HG02884 (cell line): Measurements from ENCODE around the gene SRCIN1.

Source experiments
- ATAC-seq: cut with Tn5 transposase; IDR thresholded peaks from one replicate; pipeline ENCODE4 v1.9.1; 2021; ENCODE audit warnings: mild to moderate bottlenecking, moderate library complexity; ENCODE audit not compliant: unreplicated experiment

Gene SRCIN1

DNA sequence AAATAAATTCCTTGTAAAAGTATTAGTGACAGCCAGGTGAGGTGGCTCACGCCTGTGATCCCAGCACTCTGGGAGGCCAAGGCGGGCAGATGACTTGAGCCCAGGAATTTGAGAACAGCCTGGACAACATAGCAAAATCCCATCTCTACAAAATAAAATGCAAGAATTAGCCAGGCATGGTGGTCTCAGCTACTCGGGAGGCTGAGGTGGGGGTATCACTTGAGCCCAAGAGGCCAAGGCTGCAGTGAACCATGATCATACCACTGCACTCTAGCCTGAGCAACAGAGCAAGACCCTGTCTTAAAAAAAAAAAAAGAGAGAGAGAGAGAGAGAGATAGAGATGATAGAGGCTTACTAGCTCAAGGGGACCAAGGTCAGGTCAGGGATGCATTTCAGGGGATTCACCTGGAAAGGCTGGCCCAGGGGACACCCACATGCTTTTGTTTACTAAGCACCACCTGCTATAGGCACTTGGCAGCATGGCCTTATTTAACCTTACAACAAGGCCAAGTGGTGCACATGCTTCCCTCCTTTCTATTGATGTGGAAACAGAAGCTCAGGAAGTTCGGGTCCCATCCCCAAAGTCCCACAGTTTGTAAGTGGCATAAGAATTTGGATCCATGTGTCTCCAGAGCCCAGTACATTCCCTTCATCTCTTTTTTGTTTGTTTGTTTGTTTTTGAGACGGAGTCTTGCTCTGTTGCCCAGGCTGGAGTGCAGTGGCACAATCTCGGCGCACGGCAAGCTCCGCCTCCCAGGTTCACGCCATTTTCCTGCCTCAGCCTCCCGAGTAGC, 12.4 kb upstream of the SRCIN1 start:
- ATAC-seq, result no peak

DNA sequence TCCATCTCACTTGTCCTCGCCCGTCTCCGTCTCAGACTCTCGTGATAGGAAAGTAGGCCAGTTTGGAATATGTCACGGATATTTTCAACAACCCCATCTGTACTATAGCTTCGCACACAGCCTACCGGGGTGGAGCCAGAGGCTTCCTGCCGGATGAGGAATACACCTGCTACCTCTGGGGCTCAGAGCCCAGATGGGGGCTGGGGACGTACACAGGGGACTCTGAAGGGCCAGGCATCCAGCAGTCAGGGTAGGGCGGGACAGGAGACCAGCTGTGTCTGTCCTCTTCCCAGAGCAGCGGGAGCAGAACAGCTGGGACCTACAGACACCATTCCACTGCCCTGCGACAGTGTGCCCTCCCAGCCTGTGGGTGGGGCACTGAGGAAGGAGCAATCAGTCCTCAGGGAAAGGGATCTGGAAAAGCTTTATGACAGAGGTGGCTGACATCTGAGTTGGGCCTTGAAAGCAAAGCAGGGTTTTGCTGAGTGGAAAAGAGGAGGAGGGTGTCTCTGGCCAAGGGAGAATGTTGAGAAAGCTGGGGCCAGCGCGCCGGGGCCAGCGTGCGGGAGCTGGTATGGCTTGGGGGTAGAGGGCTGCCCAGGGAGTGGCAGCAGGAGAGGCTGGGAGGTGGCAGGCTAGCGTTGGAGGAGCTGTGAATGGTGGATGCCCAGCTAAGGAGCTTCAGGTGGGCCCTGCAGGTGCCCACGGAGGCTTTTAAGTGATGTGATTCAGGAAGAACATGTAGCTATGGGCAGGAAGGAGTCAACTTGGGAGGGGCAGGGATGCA, 11.5 kb upstream of the SRCIN1 start:
- no peak for ATAC-seq

DNA sequence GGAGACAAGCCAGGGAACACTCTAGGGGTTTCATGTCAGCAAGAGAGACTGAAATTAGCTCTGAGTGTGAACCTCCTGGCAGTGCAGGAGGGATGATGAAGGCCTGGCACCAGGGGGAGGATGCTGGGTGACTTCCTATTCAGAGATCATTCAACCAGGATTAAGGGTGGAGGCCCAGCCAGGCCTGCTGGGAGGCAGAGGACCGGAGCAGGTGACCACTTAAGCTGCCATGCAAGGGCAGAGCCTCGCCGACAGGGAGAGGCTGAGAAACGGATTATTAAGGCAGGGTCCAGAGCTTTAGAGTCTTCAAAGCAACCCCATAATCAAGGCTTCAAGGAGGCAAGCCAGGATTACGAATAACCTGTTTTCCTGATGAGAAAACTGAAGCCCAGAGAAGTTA, 10.6 kb upstream of the SRCIN1 start:
- ATAC-seq, result no peak

DNA sequence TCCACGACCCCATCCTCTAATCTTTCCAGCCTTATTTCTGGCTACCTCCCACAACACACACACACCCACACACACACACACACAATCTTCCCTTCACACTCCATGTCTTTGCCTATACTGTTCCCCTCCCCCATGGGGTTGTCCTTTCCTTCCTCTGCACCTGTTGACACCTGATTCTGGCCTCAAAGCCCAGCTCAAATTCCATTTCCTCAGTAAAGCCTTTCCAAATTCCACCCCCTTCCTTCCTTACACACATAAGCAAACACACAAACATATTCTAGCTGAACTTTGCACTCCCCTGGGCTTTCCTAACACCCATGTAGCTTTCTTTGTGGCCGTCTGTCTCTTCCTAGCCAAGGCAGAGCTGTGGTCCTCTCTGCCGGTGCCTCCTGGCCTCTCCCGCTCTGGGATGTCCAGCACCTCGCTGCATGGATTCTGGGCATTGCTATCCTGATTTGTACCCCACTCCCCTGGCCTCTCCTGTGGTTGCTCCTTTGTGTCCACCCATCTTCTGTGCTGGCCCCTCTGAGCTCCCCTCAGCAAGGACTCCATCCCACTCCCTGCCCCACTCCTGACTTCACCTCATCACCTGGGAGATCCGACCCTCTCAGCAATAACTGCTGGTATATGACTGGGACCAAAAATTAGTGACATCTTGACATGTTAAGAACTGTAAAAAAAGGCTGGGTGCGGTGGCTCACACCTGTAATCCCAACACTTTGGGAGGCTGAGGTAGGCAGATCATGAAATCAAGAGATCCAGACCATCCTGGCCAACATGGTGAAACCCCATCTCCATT, 8.4 kb upstream of the SRCIN1 start:
- no peak for ATAC-seq

DNA sequence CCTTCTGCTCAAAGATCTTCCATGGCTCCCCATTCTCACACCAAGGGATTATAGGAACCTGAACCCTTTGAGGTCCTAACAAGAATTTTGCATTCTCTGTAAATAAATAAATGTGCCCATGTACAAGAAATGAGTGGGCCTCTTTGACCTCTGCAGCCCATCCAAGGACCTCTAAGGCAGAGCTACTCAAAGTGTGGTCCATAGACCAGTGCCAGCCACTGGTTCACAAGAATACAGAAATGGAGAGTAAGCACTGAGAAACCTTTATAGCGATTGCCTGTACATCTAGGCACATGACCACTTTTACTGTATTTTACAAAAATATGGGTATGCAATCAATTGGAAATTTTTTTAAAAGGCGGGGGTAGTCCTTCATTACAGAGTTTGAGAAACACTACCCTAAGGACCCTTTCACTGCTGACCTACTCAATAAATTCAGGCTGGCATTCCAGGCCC, 7.8 kb upstream of the SRCIN1 start:
- no peak for ATAC-seq

DNA sequence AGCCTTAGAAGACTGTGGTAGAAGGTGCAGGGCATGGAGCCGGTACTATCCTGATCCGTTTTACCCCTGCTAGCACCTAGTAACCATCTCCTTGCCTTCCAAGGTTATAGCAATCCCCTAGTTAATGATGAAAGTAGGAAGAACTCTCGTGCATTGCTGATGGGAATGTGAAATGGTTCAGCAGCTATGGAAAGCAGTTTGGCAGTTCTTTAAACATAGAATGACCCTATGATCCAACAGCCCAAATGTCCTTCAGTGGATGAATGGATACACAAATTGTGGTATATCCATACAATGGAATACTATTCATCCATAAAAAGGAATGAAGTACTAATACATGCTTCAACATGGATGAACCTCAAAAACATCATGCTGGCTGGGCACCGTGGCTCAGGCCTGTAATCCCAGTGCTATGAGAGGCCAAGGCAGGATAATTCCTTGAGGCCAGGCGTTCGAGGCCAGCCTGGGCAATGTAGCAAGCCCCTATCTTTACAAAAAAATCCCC, 6.2 kb upstream of the SRCIN1 start:
- no peak for ATAC-seq

DNA sequence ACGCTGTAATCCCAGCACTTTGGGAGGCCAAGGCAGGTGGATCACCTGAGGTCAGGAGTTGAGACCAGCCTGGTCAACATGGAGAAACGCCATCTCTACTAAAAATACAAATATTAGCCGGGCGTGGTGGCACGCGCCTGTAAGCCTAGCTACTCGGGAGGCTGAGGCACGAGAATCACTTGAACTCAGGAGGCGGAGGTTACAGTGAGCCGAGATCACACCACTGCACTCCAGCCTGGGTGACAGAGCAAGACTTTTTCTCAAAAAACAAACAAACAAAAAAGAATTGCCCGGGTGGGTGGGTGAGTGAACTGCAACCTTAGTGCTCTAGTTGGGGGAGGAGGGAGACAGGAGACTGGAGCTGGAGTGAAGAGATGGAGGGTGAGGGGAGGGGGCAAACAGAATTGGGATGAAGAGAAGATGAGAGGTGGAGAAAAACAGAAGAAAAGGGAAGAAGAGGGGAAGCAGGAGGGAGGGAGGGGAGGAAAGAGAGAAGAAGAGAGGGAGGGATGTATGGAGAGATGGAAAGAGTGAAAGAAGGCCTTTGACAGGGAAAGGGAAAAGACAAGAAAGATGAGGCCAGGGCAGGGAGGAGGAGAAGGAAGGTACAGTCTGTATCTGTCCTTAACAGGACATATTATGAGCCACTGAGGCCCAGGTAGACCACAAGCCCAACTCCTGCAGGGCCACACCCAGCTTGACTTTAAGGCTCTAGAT, 5.5 kb upstream of the SRCIN1 start:
- no peak for ATAC-seq

DNA sequence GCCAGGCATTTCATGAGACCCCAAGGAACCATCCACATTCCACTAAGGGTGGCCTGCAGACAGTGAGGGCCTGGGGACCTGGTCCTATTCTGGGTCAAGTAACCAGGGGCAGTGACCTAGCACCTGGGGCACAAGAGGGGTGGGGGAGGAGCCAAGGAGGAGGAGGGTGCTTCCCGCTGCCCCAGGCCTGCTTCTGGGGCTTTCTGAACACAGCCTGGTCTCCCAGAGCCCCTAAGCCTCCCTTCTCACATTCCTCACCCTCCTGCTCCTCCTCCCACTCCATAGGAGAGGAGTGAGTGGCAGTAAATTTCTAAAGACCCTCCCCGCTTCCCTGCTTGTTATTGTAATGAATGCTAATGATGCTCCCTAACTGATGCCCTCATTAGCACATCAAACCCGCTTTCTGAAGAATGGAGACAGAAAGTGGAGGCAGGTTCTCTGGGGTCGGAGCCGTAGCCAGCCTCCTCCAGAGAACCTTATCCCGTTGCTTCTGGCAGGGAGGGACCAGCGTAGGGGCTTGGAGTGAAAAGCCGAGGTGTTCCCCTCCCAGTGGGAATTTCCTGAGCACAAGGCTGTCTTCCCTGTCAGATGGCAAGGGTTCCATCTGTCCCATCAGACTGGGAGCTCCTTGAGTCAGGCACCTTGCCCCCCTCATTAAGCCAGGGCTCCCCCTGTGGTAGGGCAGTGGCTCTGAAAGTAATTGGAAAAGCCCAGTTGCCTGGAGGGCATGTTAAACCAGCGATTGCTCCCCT, 3.7 kb upstream of the SRCIN1 start:
- no peak for ATAC-seq

DNA sequence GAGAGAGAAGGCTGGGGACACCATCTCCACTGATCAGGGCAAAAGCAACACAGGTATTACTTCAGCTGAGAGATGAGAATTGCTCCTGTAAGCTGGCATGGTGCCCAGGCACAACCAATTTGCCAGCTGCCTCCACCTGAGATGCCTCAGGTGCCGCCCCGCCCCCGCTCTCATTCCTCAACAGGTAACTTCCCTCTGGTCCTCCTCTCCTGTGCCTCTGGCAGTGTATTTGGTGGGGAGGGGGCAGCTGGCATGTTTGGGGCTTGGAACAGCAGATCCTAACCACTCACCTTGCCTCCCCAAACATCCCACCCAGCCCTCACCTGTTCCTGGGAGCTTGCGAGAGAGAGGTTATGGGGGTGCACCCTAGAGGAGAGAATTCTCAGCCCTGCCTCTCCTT, 2.9 kb upstream of the SRCIN1 start:
- no peak for ATAC-seq

DNA sequence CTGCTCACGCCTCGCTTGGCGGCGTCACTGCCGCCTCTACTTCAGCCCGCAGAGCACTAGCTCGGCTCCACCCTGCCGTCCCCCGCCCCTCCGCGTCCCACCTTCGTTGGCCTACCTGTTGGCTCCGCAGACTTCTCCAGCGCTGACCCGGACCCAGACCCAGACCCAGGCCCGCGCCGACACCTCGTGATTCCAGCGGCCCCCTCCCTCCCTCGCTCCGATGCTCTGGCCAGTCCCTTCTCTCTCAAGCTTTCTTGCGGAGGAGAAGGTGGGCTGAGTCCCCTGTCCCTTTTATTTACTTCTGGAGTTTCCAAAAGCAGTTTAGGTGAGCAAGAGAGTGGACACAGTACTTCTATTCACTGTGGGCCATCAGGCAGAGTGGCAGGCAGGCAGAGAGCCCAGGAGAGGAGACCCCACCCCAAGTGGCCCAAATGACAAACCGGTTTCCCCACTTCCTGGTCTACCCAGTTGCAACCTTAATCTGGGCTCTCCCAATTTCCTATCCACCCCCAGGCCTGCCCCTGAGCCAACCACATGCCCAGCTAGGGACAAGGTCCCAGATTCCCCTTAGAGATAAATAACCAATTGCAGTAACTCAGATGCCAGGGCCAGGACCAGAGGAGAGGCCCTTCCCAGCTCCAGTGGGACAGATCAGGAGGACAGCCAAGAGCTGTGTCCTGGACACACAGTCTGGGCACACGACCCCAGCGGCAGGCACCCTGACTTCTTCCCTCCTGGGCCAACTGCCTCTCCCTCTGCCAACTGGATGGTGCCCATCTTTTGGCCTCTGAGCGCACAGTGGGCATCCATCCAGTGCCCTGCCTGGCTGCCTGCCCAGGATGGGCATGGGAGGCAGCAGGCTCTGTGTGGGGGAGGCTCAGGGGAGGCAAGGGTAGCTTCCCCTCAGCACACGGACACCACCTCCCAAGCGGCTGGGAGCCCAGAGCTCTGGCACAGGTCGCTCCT, 1.2 kb upstream of the SRCIN1 start:
- no peak for ATAC-seq

DNA sequence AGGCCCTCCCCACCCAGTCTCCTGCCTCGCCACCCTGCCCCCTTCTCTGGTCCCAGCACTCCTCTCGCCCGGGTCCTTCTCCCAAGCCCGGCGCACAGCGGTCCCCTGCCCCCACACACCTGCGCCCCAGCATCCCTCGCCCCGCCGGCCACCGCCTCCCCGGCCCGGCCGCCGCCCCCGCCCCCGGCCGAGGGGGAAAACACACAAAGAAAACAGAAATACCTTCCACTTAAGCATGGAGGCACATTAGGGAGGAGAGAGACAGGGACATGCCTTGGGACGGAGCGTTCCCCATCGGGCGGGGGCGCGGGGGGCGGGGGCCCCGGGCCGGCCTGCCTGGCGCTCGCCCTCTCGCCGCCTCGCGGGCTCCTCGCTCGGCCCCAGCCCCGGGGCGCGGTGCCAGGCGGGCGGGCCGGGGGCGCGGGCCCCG, 326 bp downstream of the SRCIN1 start:
- ATAC-seq, result no peak

DNA sequence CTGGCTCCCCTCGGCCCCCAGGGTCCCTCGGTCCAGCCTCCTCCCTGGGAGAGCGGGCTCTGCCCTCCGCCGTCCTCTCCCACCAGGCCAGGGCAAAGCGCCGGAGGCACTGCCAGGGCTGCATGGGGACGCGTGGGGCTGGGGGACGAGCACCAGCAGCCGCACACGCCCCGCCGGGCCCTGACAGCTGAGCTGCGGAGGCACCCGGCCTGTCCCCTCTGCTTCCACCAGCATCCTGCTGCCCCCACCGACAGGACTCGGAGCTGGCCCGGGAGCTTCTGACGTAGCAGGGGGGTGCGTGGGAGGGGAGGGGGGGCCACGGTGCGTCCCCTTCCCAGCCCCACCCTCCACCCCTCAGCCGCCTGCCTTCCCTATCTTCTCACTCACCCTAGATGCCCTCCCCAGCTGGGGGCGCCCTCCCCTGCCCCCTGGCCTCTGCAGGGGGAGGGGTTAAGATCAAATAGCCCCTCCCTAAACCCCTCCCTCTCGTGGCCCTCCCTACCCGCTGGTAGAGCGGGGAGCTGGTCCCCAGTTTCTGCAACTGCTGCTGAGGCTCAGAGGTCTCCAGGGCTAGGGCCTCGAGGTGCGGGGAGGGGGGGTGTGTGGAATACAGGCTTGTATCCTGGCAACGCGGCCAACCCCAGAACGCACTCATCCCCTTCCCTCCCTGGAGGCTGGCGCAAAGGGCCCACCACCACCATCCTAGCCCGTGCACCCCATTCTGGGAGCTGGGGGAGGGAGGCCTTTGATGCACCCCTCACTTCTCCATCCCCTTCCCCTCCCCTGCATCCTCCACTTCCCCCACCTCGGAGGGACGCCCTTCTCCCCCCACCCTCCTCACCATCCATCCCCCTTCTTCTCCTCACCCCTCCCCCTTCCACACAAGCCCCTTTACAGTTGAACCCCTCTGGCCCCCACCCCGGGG, 1.0 kb downstream of the SRCIN1 start:
- ATAC-seq, result no peak

DNA sequence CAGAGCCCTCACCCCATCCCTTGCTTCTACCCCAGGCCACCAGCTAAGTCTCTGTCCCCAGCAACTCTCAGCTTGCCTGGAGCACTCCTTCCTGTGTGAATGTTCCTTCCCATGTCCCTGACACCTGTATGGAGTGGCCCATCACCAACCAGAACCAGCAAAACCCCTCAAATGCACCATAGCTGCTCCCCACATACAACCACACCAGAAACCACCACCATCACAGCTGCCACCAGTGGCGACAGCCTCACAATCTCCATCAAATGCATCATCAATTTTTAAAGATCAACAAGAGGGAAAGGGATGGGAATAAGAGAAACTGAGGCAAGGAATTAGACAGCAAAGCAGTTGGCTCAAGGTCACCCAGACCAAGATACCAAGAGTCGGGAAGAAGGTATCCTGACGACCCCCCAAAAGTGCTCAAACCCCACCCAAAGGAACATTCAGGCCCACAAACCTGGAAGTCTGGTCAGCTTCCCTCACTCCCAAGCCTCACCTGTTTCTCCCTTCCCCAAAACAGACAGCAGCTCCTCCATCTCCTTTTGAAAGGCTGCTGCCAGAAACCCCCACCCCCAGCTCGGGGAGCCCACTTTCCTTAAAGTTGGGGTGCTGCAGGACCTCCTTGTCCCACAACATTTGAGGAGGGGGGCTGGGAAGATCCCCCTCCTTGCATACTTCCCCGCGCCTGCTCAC, 1.8 kb downstream of the SRCIN1 start:
- ATAC-seq, result no peak

DNA sequence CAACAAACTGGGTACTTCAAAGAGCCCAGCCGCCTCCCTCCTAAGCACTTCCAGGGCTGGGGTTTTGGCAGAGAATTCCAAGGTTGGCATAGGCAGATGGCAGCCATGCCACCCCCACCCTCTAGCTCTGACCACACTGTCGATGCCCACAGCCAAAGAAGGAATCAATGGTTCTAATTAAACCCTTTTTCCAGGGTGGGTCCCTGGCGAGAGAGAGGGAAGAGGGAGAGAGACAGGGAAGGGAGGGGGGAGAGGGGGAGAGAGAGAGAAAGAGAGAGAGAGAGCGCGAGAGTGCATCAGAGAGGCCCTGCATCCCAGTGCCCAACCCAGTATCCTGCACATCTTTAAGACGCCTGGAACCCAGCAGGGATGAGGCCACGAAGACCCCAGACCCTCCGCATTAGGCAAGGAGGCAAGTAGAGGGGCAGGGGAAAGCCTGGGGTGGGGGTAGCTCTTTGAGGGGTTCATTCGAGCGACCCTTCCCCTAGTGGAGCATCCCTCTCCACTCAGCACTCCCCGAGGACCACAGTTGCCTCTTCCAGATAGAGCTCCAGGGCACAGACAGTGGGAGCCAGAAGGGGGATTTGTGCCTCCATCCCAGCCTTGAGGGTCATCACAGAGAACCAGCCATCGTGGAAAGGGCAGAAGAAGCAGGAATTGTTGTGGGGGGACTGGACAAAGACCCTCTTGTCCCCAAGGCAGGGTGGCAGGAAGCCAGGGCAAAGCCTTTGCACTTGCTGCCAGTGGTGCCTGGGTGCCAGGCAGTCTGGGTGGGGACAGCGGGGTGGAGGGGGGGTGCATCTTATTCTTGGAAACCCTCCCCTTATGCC, 2.6 kb downstream of the SRCIN1 start:
- ATAC-seq, result no peak

DNA sequence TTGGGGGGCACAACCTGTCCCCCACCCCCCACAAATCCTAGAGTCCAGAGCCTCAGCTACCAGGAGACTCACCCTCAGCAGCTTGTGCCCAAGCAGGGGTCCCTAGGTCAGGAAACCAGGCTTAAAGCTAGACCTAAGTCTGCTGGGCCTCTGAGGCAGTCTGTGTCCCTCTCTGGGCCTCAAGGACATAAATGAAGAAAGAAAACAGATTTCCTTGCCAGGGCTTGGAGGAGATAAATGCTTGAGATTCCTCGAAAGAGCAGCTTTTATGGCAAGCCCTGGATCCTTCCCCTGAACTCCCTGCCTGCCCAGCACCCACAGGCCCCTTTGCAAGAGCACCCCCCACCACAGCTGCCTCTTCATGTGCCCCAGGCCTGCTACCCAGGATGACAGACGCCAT, 3.3 kb downstream of the SRCIN1 start:
- ATAC-seq, result no peak
